Measurements from ENCODE around the gene TPRN. TPM values are rescaled to one million over a fixed set of nuclear protein-coding genes. Genes with fewer than 3 reads are reported as not detected.

TPRN gene, protein sequence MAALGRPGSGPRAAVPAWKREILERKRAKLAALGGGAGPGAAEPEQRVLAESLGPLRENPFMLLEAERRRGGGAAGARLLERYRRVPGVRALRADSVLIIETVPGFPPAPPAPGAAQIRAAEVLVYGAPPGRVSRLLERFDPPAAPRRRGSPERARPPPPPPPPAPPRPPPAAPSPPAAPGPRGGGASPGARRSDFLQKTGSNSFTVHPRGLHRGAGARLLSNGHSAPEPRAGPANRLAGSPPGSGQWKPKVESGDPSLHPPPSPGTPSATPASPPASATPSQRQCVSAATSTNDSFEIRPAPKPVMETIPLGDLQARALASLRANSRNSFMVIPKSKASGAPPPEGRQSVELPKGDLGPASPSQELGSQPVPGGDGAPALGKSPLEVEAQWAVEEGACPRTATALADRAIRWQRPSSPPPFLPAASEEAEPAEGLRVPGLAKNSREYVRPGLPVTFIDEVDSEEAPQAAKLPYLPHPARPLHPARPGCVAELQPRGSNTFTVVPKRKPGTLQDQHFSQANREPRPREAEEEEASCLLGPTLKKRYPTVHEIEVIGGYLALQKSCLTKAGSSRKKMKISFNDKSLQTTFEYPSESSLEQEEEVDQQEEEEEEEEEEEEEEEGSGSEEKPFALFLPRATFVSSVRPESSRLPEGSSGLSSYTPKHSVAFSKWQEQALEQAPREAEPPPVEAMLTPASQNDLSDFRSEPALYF
- total RNA-seq: 10 to 100 TPM in 1 of 4 donors, 1 to 10 TPM in 2, under 1 TPM in 1; 0.29 to 17.1 (median 5.5) TPM

GRCh38 chr9:137200311-137201204 lies at the start of gene TPRN:
TSS of gene TPRN (minus strand) at chr9:137200741. CDS start at chr9:137200711, 30 bp downstream.
- TF ChIP-seq CTCF (IDR thresholded peaks at IDR 0.05) (no peak), POLR2A (IDR thresholded peaks at IDR 0.05) (peak; percentile 81 to 89)
- Histone ChIP-seq H3K4me3 (peak within 1 kb of the TSS; percentile 54 to 57), H3K9me3 (no peaks in the 10 kb centered on the region), H3K27ac (peak within 1 kb of the TSS; percentile 50 to 73), H3K4me1 (peaks cover 20 to 26% of the 10 kb centered on the region in 2 donors), H3K36me3 (no peaks in the 10 kb centered on the region), H3K27me3 (no peaks in the 10 kb centered on the region)
- DNase-seq: peak; percentile 99
- intact Hi-C loops (cut with DNase I; ENCODE audit: low total_unique reads): no loop called here

GRCh38 chr9:137247916-137248175 lies 47.3 kb upstream of the TPRN start:
- Histone ChIP-seq H3K36me3 (no peaks in the 10 kb centered on the region), H3K27ac (no peak overlapping the region), H3K4me3 (no peak overlapping the region), H3K27me3 (no peaks in the 10 kb centered on the region), H3K9me3 (no peaks in the 10 kb centered on the region), H3K4me1 (peaks cover 0 to 3% of the 10 kb centered on the region in 2 donors)
- no peak for TF ChIP-seq POLR2A (IDR thresholded peaks at IDR 0.05)
- TF ChIP-seq CTCF (IDR thresholded peaks at IDR 0.05): no peak
- DNase-seq: no peak
- intact Hi-C loops (cut with DNase I; ENCODE audit: low total_unique reads): no loop called here

GRCh38 chr9:137247135-137247915 lies 46.8 kb upstream of the TPRN start:
- no peaks in the 10 kb centered on the region for H3K9me3 ChIP-seq
- TF ChIP-seq POLR2A (IDR thresholded peaks at IDR 0.05): no peak
- TF ChIP-seq CTCF (IDR thresholded peaks at IDR 0.05): no peak
- intact Hi-C loops (cut with DNase I; ENCODE audit: low total_unique reads): no loop called here

GRCh38 chr9:137245450-137246421 lies 45.2 kb upstream of the TPRN start:
- no peak for DNase-seq
- H3K4me1 ChIP-seq: peaks cover 0 to 6% of the 10 kb centered on the region in 2 donors

More at GRCh38 chr9:137247135-137247915, 46.8 kb upstream of the TPRN start:
- no peak overlapping the region for H3K27ac ChIP-seq
- no peak overlapping the region for H3K4me3 ChIP-seq
- no peaks in the 10 kb centered on the region for H3K36me3 ChIP-seq
- H3K27me3 ChIP-seq: no peaks in the 10 kb centered on the region
- peaks cover 0 to 6% of the 10 kb centered on the region in 2 donors for H3K4me1 ChIP-seq
- DNase-seq: no peak

More at GRCh38 chr9:137245450-137246421, 45.2 kb upstream of the TPRN start:
- no peaks in the 10 kb centered on the region for H3K36me3 ChIP-seq
- H3K27ac ChIP-seq: no peak overlapping the region
- TF ChIP-seq CTCF (IDR thresholded peaks at IDR 0.05) (no peak), POLR2A (IDR thresholded peaks at IDR 0.05) (no peak)
- intact Hi-C loops (cut with DNase I; ENCODE audit: low total_unique reads): no loop called here
- H3K4me3 ChIP-seq: no peak overlapping the region
- H3K27me3 ChIP-seq: no peaks in the 10 kb centered on the region
- no peaks in the 10 kb centered on the region for H3K9me3 ChIP-seq
